ENCODE measurements around the gene SRP9. TPM values are rescaled to one million over a fixed set of nuclear protein-coding genes. Genes with fewer than 3 reads are reported as not detected.
"Not testable (repeated sequence)": the region's sequence is repeated elsewhere in the genome, so short reads cannot be mapped to it uniquely, and the experiment has no call there.

SRP9 gene
- total RNA-seq, 1 donor from 2014 or later: 230 TPM

DNA sequence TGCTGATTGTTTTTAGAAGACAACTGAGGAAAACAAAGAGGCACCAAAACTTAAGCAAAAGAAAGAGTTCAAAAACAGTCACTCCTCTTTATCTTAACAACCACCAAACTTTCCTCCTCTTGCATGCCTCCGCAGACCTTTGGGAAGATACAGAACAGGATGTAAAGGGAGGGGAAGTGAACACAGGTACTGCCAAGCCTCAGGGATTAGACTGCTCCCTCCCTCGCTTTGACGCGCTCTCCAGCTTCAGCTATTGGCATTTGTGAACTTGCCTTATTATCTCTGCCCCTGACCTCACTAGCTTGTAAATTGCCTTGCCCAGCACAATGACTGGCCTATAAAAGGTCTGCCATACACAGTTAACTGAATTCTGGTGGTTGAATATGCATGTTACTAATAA, 4.8 kb upstream of the SRP9 start:
- DNase-seq (ENCODE audit: low spot score): no peak
- intact Hi-C loops (cut with micrococcal nuclease): loop anchor here (1.0 to 10.0 kb wide), 3 partner anchors 292 to 632 kb away; partner anchors contain the start of genes H3-3A and PARP1
- H3K4me3 Mint-ChIP-seq: no peak overlapping the region
- H3K36me3 Mint-ChIP-seq (ENCODE audit: low read depth): no peaks in the 10 kb centered on the region
- H3K27me3 Mint-ChIP-seq (ENCODE audit: insufficient read depth): peaks cover 2% of the 10 kb centered on the region
- H3K9me3 Mint-ChIP-seq: no peaks in the 10 kb centered on the region
- H3K27ac Mint-ChIP-seq: no peak overlapping the region
- H3K4me1 Mint-ChIP-seq (ENCODE audit: low read depth): peaks cover 5% of the 10 kb centered on the region

DNA sequence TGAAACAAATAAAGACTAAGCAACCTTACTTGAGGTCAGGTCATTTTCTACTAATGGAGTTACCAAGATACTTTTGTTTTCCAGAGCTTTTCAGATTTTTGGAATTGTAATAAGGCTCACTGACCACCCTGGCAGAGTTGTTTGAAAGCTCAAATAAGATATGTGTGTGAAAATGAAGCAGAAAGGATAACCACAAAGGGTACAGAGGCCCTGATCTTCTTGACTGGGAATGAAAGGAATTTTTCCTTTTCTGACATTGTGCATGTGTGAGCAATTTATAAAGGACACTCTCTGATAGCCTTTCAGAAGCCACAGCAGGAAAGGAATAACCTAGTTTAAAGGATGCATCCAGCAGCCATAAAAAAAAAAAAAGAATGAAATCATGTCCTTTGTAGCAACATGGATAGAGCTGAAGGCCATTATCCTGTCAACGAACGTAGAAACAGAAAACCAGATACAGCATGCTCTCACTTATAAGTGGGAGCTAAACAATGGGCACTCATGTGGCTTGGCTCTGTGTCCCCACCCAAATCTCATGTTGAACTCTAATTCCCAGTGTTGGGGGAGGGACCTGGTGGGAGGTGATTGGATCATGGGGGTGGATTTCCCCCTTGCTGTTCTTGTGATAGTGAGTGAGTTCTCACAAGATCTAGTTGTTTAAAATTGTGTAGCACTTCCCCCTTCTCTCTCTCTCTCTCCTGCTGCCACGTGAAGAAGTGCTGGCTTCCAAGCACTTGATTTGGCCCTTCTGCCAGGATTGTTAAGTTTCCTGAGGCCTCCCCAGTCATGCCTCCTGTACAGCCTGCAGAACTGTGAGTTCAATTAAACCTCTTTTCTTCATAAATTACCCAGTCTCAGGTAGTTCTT, 3.1 kb upstream of the SRP9 start:
- H3K9me3 Mint-ChIP-seq: no peaks in the 10 kb centered on the region
- H3K36me3 Mint-ChIP-seq (ENCODE audit: low read depth): peaks cover 4% of the 10 kb centered on the region
- no peak overlapping the region for H3K27ac Mint-ChIP-seq
- H3K27me3 Mint-ChIP-seq (ENCODE audit: insufficient read depth): peaks cover 2% of the 10 kb centered on the region
- no peak for DNase-seq (ENCODE audit: low spot score)
- intact Hi-C loops (cut with micrococcal nuclease): loop anchor here (10.0 kb wide), 2 partner anchors 290 to 630 kb away; partner anchors contain the start of genes H3-3A and PARP1
- H3K4me3 Mint-ChIP-seq: no peak overlapping the region
- H3K4me1 Mint-ChIP-seq (ENCODE audit: low read depth): peaks cover 9% of the 10 kb centered on the region

DNA sequence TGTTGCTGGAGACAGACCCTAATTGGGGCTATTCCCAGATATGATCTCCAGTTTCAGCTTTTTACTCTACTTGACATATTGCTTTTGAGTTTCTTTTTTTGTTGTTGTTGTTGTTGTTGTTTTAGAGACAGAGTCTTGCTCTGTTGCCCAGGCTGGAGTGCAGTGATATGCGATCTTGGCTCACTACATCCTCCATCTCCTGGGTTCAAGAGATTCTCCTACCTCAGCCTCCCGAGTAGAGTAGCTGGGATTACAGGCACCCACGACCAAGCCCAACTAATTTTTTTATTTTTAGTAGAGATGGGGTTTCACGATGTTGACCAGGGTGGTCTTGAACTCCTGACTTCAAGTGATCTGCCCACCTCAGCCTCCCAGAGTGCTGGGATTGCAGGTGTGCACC, 1.3 kb upstream of the SRP9 start:
- H3K27me3 Mint-ChIP-seq (ENCODE audit: insufficient read depth): no peaks in the 10 kb centered on the region
- H3K4me3 Mint-ChIP-seq: no peak overlapping the region
- H3K36me3 Mint-ChIP-seq (ENCODE audit: low read depth): peaks cover 10% of the 10 kb centered on the region
- H3K27ac Mint-ChIP-seq: no peak overlapping the region
- no peak for DNase-seq (ENCODE audit: low spot score)
- H3K4me1 Mint-ChIP-seq (ENCODE audit: low read depth): peaks cover 22% of the 10 kb centered on the region
- no peaks in the 10 kb centered on the region for H3K9me3 Mint-ChIP-seq
- intact Hi-C loops (cut with micrococcal nuclease): loop anchor here (10.0 kb wide), 2 partner anchors 289 to 629 kb away; partner anchors contain the start of genes H3-3A and PARP1

DNA sequence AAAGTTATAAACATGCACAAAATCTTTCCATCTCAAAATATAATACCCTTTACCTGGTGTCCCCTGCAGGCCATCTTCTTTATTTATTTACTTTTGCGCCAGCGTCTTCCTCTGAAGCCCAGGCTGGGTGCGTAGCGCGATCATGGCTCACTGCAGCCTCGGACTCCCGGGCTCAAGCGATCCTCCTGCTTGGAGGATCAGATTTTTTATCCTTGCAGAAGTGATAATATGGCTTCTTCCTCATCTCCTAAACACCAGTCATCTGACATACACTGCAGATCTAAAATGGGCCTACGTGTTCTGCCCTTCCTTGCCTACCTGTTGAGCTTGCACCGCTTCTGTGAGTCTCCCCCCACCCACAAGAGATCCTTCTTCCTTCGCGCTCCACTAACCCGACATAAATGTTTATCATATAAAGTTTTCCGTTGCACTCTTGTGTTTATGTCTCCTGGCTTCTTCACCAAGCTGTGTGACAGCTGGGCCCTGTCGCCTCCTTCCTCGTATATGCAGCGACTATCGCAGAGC, 506 bp upstream of the SRP9 start:
- no peak for DNase-seq (ENCODE audit: low spot score)
- peaks cover 23% of the 10 kb centered on the region for H3K4me1 Mint-ChIP-seq (ENCODE audit: low read depth)
- intact Hi-C loops (cut with micrococcal nuclease): loop anchor here (1.0 to 10.0 kb wide), 11 partner anchors 33 to 628 kb away; partner anchors contain the start of genes EPHX1, H3-3A, LBR and PARP1
- peaks cover 11% of the 10 kb centered on the region for H3K36me3 Mint-ChIP-seq (ENCODE audit: low read depth)
- H3K27me3 Mint-ChIP-seq (ENCODE audit: insufficient read depth): no peaks in the 10 kb centered on the region
- no peak overlapping the region for H3K4me3 Mint-ChIP-seq
- H3K27ac Mint-ChIP-seq: no peak overlapping the region
- H3K9me3 Mint-ChIP-seq: no peaks in the 10 kb centered on the region

DNA sequence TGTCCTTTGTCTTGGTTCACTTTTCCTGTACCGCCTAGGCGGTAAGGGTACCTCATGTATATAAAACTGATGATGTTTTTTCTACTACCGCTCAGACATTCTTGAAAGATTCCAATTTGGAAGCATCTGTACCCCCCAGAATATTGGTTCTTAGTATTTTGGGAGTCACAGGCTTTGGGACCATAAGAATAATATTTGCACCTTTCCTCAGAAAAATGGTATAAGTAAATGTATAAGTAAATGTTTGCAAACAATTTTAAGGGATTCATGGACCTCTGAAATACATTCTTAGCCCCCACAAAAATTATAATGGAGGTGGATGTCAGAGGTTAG, 677 bp downstream of the SRP9 start:
- no peak for DNase-seq (ENCODE audit: low spot score)
- intact Hi-C loops (cut with micrococcal nuclease): loop anchor here (1.0 to 10.0 kb wide), 3 partner anchors 221 to 626 kb away; partner anchors contain the start of genes H3-3A, PARP1 and SDE2
- Mint-ChIP-seq H3K4me3 (no peak overlapping the region), H3K4me1 (ENCODE audit: low read depth) (peaks cover 35% of the 10 kb centered on the region), H3K27me3 (ENCODE audit: insufficient read depth) (no peaks in the 10 kb centered on the region), H3K27ac (no peak overlapping the region), H3K9me3 (no peaks in the 10 kb centered on the region), H3K36me3 (ENCODE audit: low read depth) (peaks cover 18% of the 10 kb centered on the region)

DNA sequence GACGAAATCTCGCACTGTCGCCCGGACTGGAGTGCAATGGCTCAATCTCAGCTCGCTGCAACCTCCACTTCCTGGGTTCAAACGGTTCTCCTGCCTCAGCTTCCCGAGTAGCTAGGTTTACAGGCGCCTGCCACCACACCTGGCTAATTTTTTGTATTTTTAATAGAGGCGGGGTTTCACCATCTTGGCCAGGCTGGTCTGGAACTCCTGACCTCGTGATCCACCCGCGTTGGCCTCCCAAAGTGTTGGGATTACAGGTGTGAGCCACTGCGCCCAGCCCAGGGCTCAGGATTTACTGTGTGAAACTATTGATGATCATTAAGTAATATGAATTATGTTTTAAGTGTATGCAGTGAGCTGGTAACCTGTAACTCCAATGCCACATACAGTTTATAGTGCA, 1.5 kb downstream of the SRP9 start:
- H3K4me3 Mint-ChIP-seq; H3K9me3 Mint-ChIP-seq; H3K27me3 Mint-ChIP-seq (ENCODE audit: insufficient read depth); DNase-seq (ENCODE audit: low spot score); H3K27ac Mint-ChIP-seq: not testable (repeated sequence)
- Mint-ChIP-seq H3K4me1 (ENCODE audit: low read depth) (peaks cover 42% of the 10 kb centered on the region), H3K36me3 (ENCODE audit: low read depth) (peaks cover 24% of the 10 kb centered on the region)
- intact Hi-C loops (cut with micrococcal nuclease): loop anchor here (10.0 kb wide), 2 partner anchors 286 to 626 kb away; partner anchors contain the start of genes H3-3A and PARP1

DNA sequence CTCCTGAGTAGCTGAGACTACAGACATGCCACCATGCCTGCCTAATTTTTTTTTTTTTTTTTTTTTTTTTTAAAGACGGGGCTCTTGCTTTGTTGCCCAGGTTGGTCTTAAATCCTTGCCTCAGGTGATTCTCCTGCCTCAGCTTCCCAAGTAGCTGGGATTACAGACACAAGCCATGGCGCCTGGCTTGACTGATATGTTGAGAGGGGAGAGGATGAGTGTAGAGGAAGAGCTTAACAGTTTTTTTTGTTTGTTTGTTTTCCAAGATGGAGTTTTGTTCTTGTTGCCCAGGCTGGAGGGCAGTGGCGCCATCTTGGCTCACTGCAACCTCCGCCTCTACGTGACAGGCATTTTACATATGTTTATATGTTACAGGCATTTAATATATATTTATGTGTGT, 2.5 kb downstream of the SRP9 start:
- no peak for DNase-seq (ENCODE audit: low spot score)
- Mint-ChIP-seq H3K4me3 (peak overlapping the region; percentile 44), H3K4me1 (ENCODE audit: low read depth) (peaks cover 38% of the 10 kb centered on the region), H3K27ac (no peak overlapping the region), H3K27me3 (ENCODE audit: insufficient read depth) (no peaks in the 10 kb centered on the region), H3K9me3 (no peaks in the 10 kb centered on the region), H3K36me3 (ENCODE audit: low read depth) (peaks cover 24% of the 10 kb centered on the region)
- intact Hi-C loops (cut with micrococcal nuclease): loop anchor here (10.0 kb wide), 1 partner anchor 1345 kb away; the partner anchor contains the start of gene WDR26

DNA sequence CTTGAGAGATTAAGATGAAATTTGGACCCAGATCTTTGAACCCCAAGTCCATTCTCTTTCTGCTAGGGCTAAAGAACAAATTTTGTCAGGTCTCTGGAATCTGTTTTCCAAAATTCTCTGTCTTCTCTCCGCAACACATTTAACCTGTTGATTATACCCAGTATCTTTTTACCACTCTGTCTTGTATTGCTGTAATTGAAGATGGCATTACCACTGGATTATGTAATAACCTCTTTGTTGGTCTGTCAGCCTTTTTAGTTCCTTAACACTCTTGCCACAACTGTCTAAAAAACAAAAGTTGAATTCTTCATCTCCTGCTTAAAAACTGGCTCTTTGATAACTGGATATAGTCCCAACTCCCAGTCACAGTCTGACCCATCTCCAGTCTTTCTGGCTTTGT, 3.0 kb downstream of the SRP9 start:
- DNase-seq (ENCODE audit: low spot score): no peak
- Mint-ChIP-seq H3K4me3 (peak overlapping the region; percentile 64), H3K9me3 (no peaks in the 10 kb centered on the region), H3K4me1 (ENCODE audit: low read depth) (peaks cover 38% of the 10 kb centered on the region), H3K27me3 (ENCODE audit: insufficient read depth) (no peaks in the 10 kb centered on the region), H3K27ac (peak overlapping the region; percentile 19), H3K36me3 (ENCODE audit: low read depth) (peaks cover 24% of the 10 kb centered on the region)
- intact Hi-C loops (cut with micrococcal nuclease): loop anchor here (10.0 kb wide), 1 partner anchor 1346 kb away; the partner anchor contains the start of gene WDR26

DNA sequence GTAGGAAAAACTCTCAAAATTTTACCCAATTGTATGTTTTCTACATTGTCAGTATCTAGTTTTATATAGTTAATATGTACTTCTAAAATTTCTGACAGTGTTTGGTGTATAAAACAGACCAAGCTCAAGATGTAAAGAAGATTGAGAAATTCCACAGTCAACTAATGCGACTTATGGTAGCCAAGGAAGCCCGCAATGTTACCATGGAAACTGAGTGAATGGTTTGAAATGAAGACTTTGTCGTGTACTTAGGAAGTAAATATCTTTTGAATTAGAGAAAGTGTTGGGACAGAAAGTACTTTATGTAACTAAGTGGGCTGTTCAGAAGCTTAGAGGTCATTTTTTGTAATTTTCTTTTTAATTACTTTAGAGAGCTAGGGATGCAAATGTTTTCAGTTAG, 11.5 kb downstream of the SRP9 start:
- not testable (repeated sequence) for H3K4me1 Mint-ChIP-seq (ENCODE audit: low read depth); DNase-seq (ENCODE audit: low spot score); H3K9me3 Mint-ChIP-seq; H3K4me3 Mint-ChIP-seq; H3K27ac Mint-ChIP-seq; H3K27me3 Mint-ChIP-seq (ENCODE audit: insufficient read depth)
- peaks cover 46% of the 10 kb centered on the region for H3K36me3 Mint-ChIP-seq (ENCODE audit: low read depth)
- intact Hi-C loops (cut with micrococcal nuclease): loop anchor here (10.0 kb wide), 1 partner anchor 1354 kb away; the partner anchor contains the start of gene WDR26

DNA sequence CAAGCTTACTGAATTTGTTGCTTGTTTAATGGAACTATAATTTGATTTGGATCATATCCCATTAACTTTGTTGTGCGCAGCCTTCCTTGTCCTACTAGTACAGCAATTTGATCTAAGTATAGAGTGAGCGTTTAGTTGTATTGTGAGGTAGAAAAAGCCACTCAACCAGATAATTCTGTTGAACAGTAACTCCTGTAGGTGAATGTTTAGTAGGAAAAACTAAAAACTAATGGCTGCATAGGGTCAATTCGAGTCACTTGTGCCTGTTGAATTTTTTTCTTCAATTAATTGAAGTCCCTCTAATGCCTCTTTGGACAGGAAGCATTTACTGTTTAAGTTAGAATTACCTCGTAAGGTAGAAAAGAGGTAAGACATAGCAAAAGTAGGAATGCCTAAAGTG, 17.3 kb downstream of the SRP9 start:
- Mint-ChIP-seq H3K27me3 (ENCODE audit: insufficient read depth) (no peaks in the 10 kb centered on the region), H3K9me3 (no peaks in the 10 kb centered on the region), H3K27ac (no peak overlapping the region), H3K4me3 (no peak overlapping the region), H3K36me3 (ENCODE audit: low read depth) (peaks cover 28% of the 10 kb centered on the region), H3K4me1 (ENCODE audit: low read depth) (no peaks in the 10 kb centered on the region)
- intact Hi-C loops (cut with micrococcal nuclease): no loop called here
- DNase-seq (ENCODE audit: low spot score): no peak

DNA sequence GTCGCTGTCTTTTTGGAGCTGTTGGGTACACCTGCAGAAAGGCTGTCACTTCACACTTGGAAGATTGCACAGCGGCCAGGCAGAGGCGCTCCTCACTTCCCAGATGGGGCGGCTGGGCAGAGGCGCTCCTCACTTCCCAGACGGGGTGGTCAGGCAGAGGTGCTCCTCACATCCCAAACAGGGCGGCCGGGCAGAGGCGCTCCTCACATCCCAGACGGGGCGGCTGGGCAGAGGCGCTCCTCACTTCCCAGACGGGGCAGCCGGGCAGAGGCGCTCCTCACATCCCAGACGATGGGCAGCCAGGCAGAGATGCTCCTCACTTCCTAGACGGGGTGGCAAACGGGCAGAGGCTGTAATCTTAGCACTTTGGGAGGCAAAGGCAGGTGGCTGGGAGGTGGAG, 18.5 kb downstream of the SRP9 start:
- DNase-seq (ENCODE audit: low spot score); intact Hi-C loops (cut with micrococcal nuclease): not testable (repeated sequence)

DNA sequence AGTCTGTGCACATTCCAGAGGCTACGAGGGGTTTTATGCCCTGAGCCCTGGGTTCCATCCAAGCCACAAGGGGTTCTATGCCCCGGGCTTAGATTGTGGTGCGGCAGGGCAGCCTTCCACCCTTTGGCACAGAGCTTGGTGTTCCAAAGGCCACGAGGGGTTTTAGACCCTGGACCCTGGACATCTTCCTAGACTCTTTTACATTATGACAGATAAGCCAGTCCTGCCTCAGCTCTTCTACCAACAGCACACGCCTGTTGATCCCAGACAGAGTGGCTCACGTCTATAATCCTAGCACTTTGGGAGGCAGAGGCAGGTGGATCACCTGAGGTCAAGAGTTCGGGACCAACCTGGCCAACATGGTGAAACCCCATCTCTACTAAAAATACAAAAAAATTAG, 23.5 kb downstream of the SRP9 start:
- H3K9me3 Mint-ChIP-seq; H3K4me1 Mint-ChIP-seq (ENCODE audit: low read depth); H3K4me3 Mint-ChIP-seq; DNase-seq (ENCODE audit: low spot score); H3K27me3 Mint-ChIP-seq (ENCODE audit: insufficient read depth); H3K27ac Mint-ChIP-seq; intact Hi-C loops (cut with micrococcal nuclease); H3K36me3 Mint-ChIP-seq (ENCODE audit: low read depth): not testable (repeated sequence)

More for the DNA sequence above, 18.5 kb downstream of the SRP9 start:
- not testable (repeated sequence) for H3K4me3 Mint-ChIP-seq; H3K9me3 Mint-ChIP-seq; H3K27me3 Mint-ChIP-seq (ENCODE audit: insufficient read depth); H3K27ac Mint-ChIP-seq; H3K4me1 Mint-ChIP-seq (ENCODE audit: low read depth)
- H3K36me3 Mint-ChIP-seq (ENCODE audit: low read depth): peaks cover 22% of the 10 kb centered on the region

DNA sequence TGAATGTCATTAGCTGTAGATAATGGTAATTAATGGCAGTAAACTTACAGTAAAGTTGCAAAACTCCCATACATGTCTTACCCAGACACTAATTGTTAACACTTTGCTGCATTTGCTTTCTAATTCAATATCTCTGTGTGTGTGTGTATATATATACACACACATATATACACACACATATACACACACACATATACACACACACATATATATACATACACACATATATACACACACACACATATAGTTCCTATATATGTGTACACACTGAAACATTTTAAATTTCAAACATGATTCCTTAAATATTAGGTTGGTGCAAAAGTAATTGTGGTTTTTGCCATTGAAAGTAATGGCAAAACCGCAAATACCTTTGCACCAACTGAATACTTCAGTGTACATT, 28.6 kb downstream of the SRP9 start:
- H3K4me1 Mint-ChIP-seq (ENCODE audit: low read depth): peaks cover 7% of the 10 kb centered on the region
- peaks cover 19% of the 10 kb centered on the region for H3K27me3 Mint-ChIP-seq (ENCODE audit: insufficient read depth)
- no peaks in the 10 kb centered on the region for H3K9me3 Mint-ChIP-seq
- H3K4me3 Mint-ChIP-seq: no peak overlapping the region
- intact Hi-C loops (cut with micrococcal nuclease): no loop called here
- no peaks in the 10 kb centered on the region for H3K36me3 Mint-ChIP-seq (ENCODE audit: low read depth)
- no peak overlapping the region for H3K27ac Mint-ChIP-seq
- no peak for DNase-seq (ENCODE audit: low spot score)
